CD4-positive, alpha-beta T cell treated with Interleukin-1 beta for 1 hour (primary cell): ENCODE measurements around the gene PID1.
"Not testable (repeated sequence)": the region's sequence is repeated elsewhere in the genome, so short reads cannot be mapped to it uniquely, and the experiment has no call there.

Source experiments
- DNase-seq, 2 donors: peaks; one replicate each; pipeline ENCODE4 v3.0.0-alpha.2; 2020 to 2022

The PID1 gene

GRCh38 chr2:229104025-229104424, 167.1 kb downstream of the PID1 start:
- no peak for DNase-seq

- DNase-seq: no peak
These were observed 169.8 kb downstream of the PID1 start for GRCh38 chr2:229101314-229101713.

- no peak for DNase-seq
These were observed 171.9 kb downstream of the PID1 start for GRCh38 chr2:229099231-229099630.

GRCh38 chr2:229098801-229099200, 172.3 kb downstream of the PID1 start:
- no peak for DNase-seq

DNA sequence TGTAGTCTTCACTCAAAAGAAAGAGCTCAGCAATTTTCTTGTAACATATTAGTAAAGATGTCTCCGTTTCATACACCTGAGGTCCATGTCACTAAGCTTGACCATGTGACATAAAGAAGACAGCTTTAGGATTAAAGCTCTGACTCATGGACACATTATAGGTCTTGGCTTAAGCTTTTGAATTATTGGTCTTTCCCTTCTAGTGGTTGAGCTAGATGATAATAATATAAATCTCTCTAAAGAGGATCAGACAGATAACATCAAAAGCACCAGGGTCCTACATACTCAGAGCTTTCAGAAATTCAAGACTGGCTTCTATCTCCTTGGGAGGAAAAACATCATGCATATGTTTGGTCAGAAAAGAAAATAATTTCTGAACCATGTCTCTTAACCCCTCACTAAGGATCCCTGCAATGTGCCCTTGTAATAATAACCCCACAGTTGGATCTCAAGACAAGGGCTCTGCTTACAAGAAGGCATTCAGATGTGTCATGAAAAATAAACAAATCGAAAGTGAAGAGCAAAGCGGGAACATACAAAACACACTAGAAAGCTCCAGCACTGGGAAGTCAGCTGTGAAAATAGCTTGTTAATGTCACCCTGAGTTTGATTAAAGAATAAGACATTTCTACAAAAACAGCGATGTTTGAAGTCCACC, 174.5 kb downstream of the PID1 start:
- DNase-seq: no peak

GRCh38 chr2:229095472-229095871, 175.6 kb downstream of the PID1 start:
- DNase-seq: no peak

DNA sequence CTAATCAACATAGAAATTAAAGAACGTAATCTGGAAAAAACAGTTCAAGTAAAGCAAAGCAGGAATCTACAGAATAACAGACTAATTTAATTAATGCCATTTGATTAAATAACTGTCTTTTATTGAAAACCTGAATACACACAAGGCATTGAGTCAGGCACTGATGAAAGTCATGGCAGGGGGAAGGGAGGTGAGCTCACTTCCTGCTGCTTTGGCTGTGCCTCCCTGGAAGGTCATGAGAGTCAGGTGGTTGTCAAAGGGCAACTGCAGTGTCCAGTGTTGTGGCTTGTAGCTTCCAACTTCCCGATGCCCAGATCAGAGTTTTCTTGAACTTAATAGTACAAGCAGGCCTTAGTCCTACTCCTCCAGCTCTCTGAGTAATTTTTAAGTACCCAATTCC, 180.9 kb downstream of the PID1 start:
- no peak for DNase-seq

DNA sequence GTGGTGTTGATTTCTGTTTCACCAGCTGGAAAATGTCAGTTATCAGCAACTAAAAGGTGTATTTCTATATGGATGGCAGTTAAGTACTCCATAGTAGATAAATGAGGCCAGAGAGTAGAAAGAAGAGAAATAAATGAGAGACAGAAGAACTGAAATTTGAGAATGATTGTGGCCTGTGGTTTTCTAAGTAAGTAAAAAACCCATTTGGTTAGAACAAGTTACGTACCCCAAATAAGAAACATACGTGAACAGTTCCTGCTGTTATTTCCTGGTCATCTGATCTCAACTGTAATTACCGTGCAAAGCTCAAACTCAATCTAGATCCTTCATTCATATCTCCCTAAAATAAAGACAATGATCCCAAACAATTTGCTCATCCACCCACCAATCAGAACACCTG, 181.3 kb downstream of the PID1 start:
- DNase-seq: no peak

GRCh38 chr2:229088966-229089700, 182.0 kb downstream of the PID1 start:
- no peak for DNase-seq

- DNase-seq: no peak
These were observed 182.6 kb downstream of the PID1 start for GRCh38 chr2:229088517-229088913.

- no peak for DNase-seq
These were observed 183.1 kb downstream of the PID1 start for GRCh38 chr2:229087843-229088516.

- no peak for DNase-seq
These were observed 183.8 kb downstream of the PID1 start for GRCh38 chr2:229087267-229087666.

- no peak for DNase-seq
These were observed 185.6 kb downstream of the PID1 start for GRCh38 chr2:229085439-229085838.

GRCh38 chr2:229084447-229084846, 186.6 kb downstream of the PID1 start:
- DNase-seq: no peak

- DNase-seq: no peak
These were observed 187.3 kb downstream of the PID1 start for GRCh38 chr2:229083606-229084340.

DNA sequence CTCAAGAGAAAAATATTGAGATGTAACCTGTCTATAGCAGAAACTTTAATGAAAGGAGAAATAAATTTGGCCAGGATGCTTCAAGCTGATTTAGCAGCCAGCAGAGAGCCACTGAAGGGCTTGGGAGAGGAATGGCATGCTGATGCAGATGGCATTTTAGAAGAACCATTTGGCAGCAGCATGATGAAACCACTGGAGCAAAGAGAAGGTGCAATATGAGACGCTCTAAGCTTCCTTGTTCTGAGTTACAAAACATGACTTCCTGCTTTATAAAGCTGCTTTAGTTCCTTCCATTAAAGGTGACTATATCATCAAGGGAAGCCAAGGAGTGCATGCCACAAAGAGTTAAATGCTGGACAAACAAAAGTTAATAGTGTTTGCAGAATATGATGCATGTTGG, 189.7 kb downstream of the PID1 start:
- no peak for DNase-seq

DNA sequence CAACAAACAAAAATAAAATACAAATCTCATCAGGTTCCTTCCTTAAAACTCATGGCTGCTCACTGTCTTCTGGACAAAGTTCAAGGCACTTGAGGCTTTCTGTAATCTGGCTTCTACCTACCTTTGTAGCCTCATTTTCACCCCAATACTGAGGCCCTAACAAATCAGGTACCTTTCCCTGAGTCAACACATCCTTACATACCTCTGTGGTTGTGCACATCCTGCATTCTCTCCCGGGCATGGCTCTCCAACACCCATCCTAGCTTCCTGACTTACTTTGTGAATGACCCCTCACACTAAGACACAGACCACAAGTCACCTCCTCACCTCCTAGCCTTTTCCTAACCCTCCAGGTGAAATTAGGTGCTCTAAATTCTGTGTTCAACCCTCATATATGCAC, 190.9 kb downstream of the PID1 start:
- no peak for DNase-seq

DNA sequence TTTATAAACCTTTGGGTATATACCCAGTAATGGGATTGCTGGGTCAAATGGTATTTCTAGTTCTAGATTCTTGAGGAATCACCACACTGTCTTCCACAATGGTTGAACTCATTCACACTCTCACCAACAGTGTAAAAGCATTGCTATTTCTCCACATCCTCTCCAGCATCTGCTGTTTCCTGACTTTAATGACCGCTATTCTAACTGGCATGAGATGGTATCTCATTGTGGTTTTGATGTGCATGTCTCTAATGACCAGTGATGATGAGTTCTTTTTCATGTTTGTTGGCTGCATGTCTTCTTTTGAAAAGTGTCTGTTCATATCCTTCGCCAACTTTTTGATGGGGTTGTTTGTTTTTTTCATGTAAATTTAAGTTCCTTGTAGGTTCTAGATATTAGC, 194.2 kb downstream of the PID1 start:
- not testable (repeated sequence) for DNase-seq

- DNase-seq: no peak
These were observed 197.2 kb downstream of the PID1 start for GRCh38 chr2:229073935-229074334.

GRCh38 chr2:229071292-229071976, 199.7 kb downstream of the PID1 start:
- DNase-seq: no peak

DNA sequence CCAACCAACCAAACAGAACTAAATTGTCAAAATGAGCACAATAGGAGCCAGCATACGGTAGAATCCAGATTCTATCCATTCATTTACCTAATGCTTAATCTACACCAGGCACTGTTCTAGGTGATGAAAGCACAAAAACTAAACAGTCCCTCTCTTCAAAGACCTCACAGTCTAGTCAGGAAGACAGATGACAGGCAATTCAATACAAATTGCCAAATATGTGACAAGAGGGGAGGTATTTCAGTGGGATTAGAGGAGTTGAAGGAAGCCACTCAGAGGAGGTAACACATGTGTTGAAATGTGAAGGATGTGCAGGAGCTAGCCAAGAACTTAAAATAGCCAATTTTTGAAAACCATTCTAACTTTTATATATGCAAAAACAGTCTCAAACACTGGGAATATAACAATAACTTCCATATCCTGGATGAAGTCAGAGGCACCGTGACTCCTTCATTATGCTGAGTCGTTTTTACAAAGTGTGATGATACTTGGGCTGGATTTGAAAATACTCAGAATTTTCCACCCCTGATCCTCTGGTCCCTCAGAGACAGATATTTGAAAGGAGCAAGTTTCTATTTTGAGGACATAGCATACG, 204.9 kb downstream of the PID1 start:
- DNase-seq: no peak

- DNase-seq: no peak
These were observed 206.3 kb downstream of the PID1 start for GRCh38 chr2:229064749-229065148.
